GM12891 (cell line): ENCODE results near the gene PORCN.

Experiments used
- DNase-seq: peaks from one replicate; pipeline ENCODE4 v3.0.0; 2011; ENCODE audit warnings: low spot score; ENCODE audit not compliant: insufficient read length
- FAIRE-seq: peaks from 2 replicates; lab custom pipeline; 2011; peaks lifted over from hg19 to GRCh38; lab: Jason Lieb, UNC
- PAX5 ChIP-seq: IDR thresholded peaks from 2 replicates; pipeline ENCODE4 v1.6.1; 2011; ENCODE audit warnings: low read length, moderate library complexity, mild to moderate bottlenecking; ENCODE audit not compliant: insufficient read depth, severe bottlenecking
- POLR2A ChIP-seq: IDR thresholded peaks from 2 replicates; pipeline ENCODE4 v1.6.1; 2011; ENCODE audit warnings: low read depth, low read length, control low read depth
- POLR2AphosphoS5 ChIP-seq: IDR thresholded peaks from 2 replicates; pipeline ENCODE4 v1.6.1; 2011; ENCODE audit warnings: low read depth, low read length, control low read depth
- POU2F2 ChIP-seq: IDR thresholded peaks from 2 replicates; pipeline ENCODE4 v1.6.1; 2011; ENCODE audit warnings: low read depth, mild to moderate bottlenecking, control low read depth, low read length, moderate library complexity
- SPI1 ChIP-seq: IDR thresholded peaks from 2 replicates; pipeline ENCODE4 v1.6.1; 2011; ENCODE audit warnings: low read depth, low read length, control low read depth
- TAF1 ChIP-seq: IDR thresholded peaks from 2 replicates; pipeline ENCODE4 v1.6.1; 2011; ENCODE audit warnings: low read depth, low read length, control low read depth

The PORCN gene

GRCh38 chrX:48507246-48507645 lies 1.5 kb upstream of the PORCN start:
- FAIRE-seq (no peak), DNase-seq (no peak)
- no peak for TF ChIP-seq SPI1

GRCh38 chrX:48509245-48509590 lies 426 bp downstream of the PORCN start:
- FAIRE-seq (no peak), DNase-seq (no peak)
- TF ChIP-seq TAF1 (no peak), POLR2AphosphoS5 (no peak), POLR2A (no peak), PAX5 (no peak), POU2F2 (no peak), SPI1 (no peak)

- peak; percentile 52 for FAIRE-seq
These were observed 827 bp downstream of the PORCN start for GRCh38 chrX:48509619-48510018.

GRCh38 chrX:48511560-48511959 lies 2.8 kb downstream of the PORCN start:
- DNase-seq: no peak
- TF ChIP-seq POLR2AphosphoS5 (no peak), PAX5 (no peak), POU2F2 (no peak), POLR2A (no peak), SPI1 (no peak), TAF1 (no peak)
- FAIRE-seq: no peak

More at GRCh38 chrX:48509619-48510018, 827 bp downstream of the PORCN start:
- DNase-seq: no peak
- no peak for TF ChIP-seq TAF1
- TF ChIP-seq POLR2A: no peak
- no peak for TF ChIP-seq SPI1
- TF ChIP-seq POU2F2: no peak
- TF ChIP-seq PAX5: no peak
- TF ChIP-seq POLR2AphosphoS5: no peak

GRCh38 chrX:48512371-48512935 lies 3.7 kb downstream of the PORCN start:
- TF ChIP-seq POLR2AphosphoS5: no peak
- TF ChIP-seq TAF1: no peak
- TF ChIP-seq POLR2A: no peak
- TF ChIP-seq PAX5: no peak
- no peak for TF ChIP-seq POU2F2
- FAIRE-seq (no peak), DNase-seq (no peak)

GRCh38 chrX:48513670-48514069 lies 4.9 kb downstream of the PORCN start:
- DNase-seq (no peak), FAIRE-seq (no peak)
- no peak for TF ChIP-seq SPI1
- no peak for TF ChIP-seq POLR2AphosphoS5
- no peak for TF ChIP-seq PAX5
- TF ChIP-seq TAF1: no peak
- no peak for TF ChIP-seq POLR2A
- TF ChIP-seq POU2F2: no peak

GRCh38 chrX:48514126-48514806 lies 5.5 kb downstream of the PORCN start:
- FAIRE-seq (no peak), DNase-seq (no peak)
- TF ChIP-seq TAF1 (no peak), POLR2AphosphoS5 (no peak), POLR2A (no peak), SPI1 (no peak), PAX5 (no peak), POU2F2 (no peak)

GRCh38 chrX:48514868-48515460 lies 6.2 kb downstream of the PORCN start:
- TF ChIP-seq PAX5: no peak
- no peak for TF ChIP-seq SPI1
- no peak for TF ChIP-seq TAF1
- no peak for TF ChIP-seq POLR2AphosphoS5
- FAIRE-seq: no peak
- no peak for DNase-seq

- TF ChIP-seq TAF1 (no peak), POU2F2 (no peak), POLR2A (no peak), PAX5 (no peak), SPI1 (no peak), POLR2AphosphoS5 (no peak)
- FAIRE-seq (no peak), DNase-seq (no peak)
These were observed 7.0 kb downstream of the PORCN start for GRCh38 chrX:48515842-48516241.
